Glutamatergic neuron (in vitro differentiated cells): Measurements from ENCODE around the gene REEP3. TPM values are rescaled to one million over a fixed set of nuclear protein-coding genes. Genes with fewer than 3 reads are reported as not detected.

Experiments used
- DNase-seq: peaks from one replicate; pipeline ENCODE4 v3.0.0; 2022
- H3K27ac Mint-ChIP-seq: one replicate; pipeline ENCODE4 v1.8.0; 2020; ENCODE audit warnings: mild to moderate bottlenecking, mixed read lengths, inconsistent platforms; ENCODE audit not compliant: unreplicated experiment
- H3K27me3 Mint-ChIP-seq: one replicate; pipeline ENCODE4 v1.8.0; 2020; ENCODE audit warnings: mild to moderate bottlenecking, moderate library complexity, mixed read lengths, inconsistent platforms; ENCODE audit not compliant: unreplicated experiment
- H3K36me3 Mint-ChIP-seq: one replicate; pipeline ENCODE4 v1.8.0; 2020; ENCODE audit warnings: mild to moderate bottlenecking, mixed read lengths, inconsistent platforms; ENCODE audit not compliant: unreplicated experiment
- H3K4me1 Mint-ChIP-seq: one replicate; pipeline ENCODE4 v1.8.0; 2020; ENCODE audit warnings: mild to moderate bottlenecking, low read depth, mixed read lengths, inconsistent platforms; ENCODE audit not compliant: unreplicated experiment
- H3K4me3 Mint-ChIP-seq: one replicate; pipeline ENCODE4 v1.8.0; 2020; ENCODE audit warnings: mild to moderate bottlenecking, mixed read lengths, inconsistent platforms; ENCODE audit not compliant: unreplicated experiment
- H3K9me3 Mint-ChIP-seq: one replicate; pipeline ENCODE4 v1.8.0; 2020; ENCODE audit warnings: mild to moderate bottlenecking, moderate library complexity, mixed read lengths, inconsistent platforms; ENCODE audit not compliant: unreplicated experiment
- CTCF ChIP-seq: fragments of 200-600 bp; sonication (generic); IDR thresholded peaks from one replicate; pipeline ENCODE4 v1.5.0; 2021; ENCODE audit not compliant: partially characterized antibody, unreplicated experiment
- total RNA-seq: library from RNA; stranded (reverse); fragmentation: NEBNext Ultra II Directional; extraction: Animal tissue kit (Norgen Biotek cat#: 25700); gene quantifications from one replicate; pipeline ENCODE4 v1.2.1, GENCODE V29; 2021; ENCODE audit not compliant: unreplicated experiment

REEP3 gene
- total RNA-seq, 1 donor from 2014 or later: 47.1 TPM

GRCh38 chr10:63553473-63553872 is 32.3 kb downstream of the REEP3 start:
- no peak for TF ChIP-seq CTCF
- H3K36me3 Mint-ChIP-seq: no peaks in the 10 kb centered on the region
- H3K4me1 Mint-ChIP-seq: peaks cover 14% of the 10 kb centered on the region
- H3K27me3 Mint-ChIP-seq: no peaks in the 10 kb centered on the region
- H3K27ac Mint-ChIP-seq: no peak overlapping the region
- no peaks in the 10 kb centered on the region for H3K9me3 Mint-ChIP-seq
- no peak overlapping the region for H3K4me3 Mint-ChIP-seq
- no peak for DNase-seq

DNA sequence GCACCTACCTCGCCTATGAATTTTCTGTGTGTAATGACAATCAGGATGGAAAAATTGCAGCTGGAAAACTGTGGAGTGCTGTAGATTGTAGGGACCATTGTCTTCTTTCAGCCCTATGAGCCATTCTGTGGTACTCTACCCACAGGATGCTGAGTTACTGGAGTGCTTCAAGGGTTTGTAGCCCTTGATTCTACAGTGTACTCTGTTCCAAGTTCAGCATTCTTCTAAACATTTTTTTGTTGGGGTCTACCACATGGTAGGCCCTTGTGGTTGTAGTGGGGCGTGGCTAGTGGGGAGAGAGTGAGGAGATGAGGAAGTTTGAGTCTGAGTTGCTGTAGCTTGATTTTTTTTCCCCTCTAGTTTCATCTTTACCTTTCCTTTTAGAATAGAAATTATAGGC is 33.5 kb downstream of the REEP3 start:
- no peak for DNase-seq
- H3K27ac Mint-ChIP-seq: no peak overlapping the region
- H3K9me3 Mint-ChIP-seq: no peaks in the 10 kb centered on the region
- H3K4me1 Mint-ChIP-seq: peaks cover 6% of the 10 kb centered on the region
- TF ChIP-seq CTCF: no peak
- H3K4me3 Mint-ChIP-seq: no peak overlapping the region
- no peaks in the 10 kb centered on the region for H3K36me3 Mint-ChIP-seq
- H3K27me3 Mint-ChIP-seq: no peaks in the 10 kb centered on the region

GRCh38 chr10:63555330-63555729 is 34.1 kb downstream of the REEP3 start:
- no peak for TF ChIP-seq CTCF
- Mint-ChIP-seq H3K4me1 (peaks cover 4% of the 10 kb centered on the region), H3K27ac (no peak overlapping the region), H3K36me3 (no peaks in the 10 kb centered on the region), H3K27me3 (no peaks in the 10 kb centered on the region), H3K4me3 (no peak overlapping the region), H3K9me3 (no peaks in the 10 kb centered on the region)
- no peak for DNase-seq

DNA sequence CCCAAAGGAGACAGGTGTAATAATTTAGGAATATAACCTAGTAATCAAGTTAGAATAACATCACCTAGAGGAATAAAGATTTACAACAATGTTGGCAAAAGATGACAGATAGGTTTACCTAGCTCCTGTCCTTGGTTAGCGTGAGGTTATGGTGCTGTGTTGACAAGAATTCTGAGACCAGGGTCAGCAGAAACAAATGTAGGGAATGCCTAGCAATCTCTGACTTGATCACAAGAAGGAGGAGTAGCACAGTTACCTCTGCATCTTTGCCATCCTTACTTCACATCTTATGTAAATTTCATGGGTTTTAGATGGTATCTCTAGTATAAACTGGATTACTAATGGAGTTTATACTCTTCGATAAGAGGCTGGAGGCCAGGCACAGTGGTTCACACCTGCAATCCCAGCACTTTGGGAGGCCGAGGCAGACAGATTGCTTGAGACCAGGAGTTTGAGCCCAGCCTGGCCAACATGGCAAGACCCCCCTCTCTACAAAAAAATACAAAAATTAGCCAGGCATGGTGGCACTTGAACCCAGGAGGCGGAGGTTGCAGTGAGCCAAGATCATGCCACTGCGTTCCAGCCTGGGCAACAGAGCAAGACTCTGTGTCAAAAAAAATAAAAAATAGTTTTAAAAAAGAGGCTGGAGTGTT is 37.1 kb downstream of the REEP3 start:
- no peaks in the 10 kb centered on the region for H3K36me3 Mint-ChIP-seq
- H3K27ac Mint-ChIP-seq: no peak overlapping the region
- no peaks in the 10 kb centered on the region for H3K9me3 Mint-ChIP-seq
- H3K27me3 Mint-ChIP-seq: no peaks in the 10 kb centered on the region
- DNase-seq: no peak
- H3K4me1 Mint-ChIP-seq: peaks cover 16% of the 10 kb centered on the region
- H3K4me3 Mint-ChIP-seq: no peak overlapping the region
- no peak for TF ChIP-seq CTCF

- no peak for TF ChIP-seq CTCF
- Mint-ChIP-seq H3K9me3 (no peaks in the 10 kb centered on the region), H3K27ac (peak overlapping the region; percentile 24), H3K36me3 (no peaks in the 10 kb centered on the region), H3K4me3 (no peak overlapping the region), H3K27me3 (no peaks in the 10 kb centered on the region), H3K4me1 (peaks cover 20% of the 10 kb centered on the region)
- no peak for DNase-seq
Measured at GRCh38 chr10:63561341-63561740, 40.1 kb downstream of the REEP3 start.
